ENCODE measurements around the gene LTK.

LTK gene

GRCh38 chr15:41530363-41530956, 16.8 kb upstream of the LTK start:
- DNase-seq (ENCODE audit: low spot score): no peak

- no peak for DNase-seq (ENCODE audit: low spot score)
Measured at GRCh38 chr15:41523097-41523496, 9.5 kb upstream of the LTK start.

GRCh38 chr15:41521614-41522013, 8.0 kb upstream of the LTK start:
- no peak for DNase-seq (ENCODE audit: low spot score)

- no peak for DNase-seq (ENCODE audit: low spot score)
Measured at GRCh38 chr15:41520636-41521035, 7.0 kb upstream of the LTK start.

- DNase-seq (ENCODE audit: low spot score): no peak
Measured at GRCh38 chr15:41517895-41518449, 4.3 kb upstream of the LTK start.

- peak; percentile 66 for DNase-seq (ENCODE audit: low spot score)
Measured at GRCh38 chr15:41512940-41513505, 604 bp downstream of the LTK start.

GRCh38 chr15:41512512-41512939, 1.1 kb downstream of the LTK start:
- DNase-seq (ENCODE audit: low spot score): no peak

- no peak for DNase-seq (ENCODE audit: low spot score)
Measured at GRCh38 chr15:41511899-41512369, 1.7 kb downstream of the LTK start.

- DNase-seq (ENCODE audit: low spot score): no peak
Measured at GRCh38 chr15:41511331-41511898, 2.2 kb downstream of the LTK start.

- no peak for DNase-seq (ENCODE audit: low spot score)
Measured at GRCh38 chr15:41510728-41511127, 2.9 kb downstream of the LTK start.

GRCh38 chr15:41507820-41508290, 5.8 kb downstream of the LTK start:
- no peak for DNase-seq (ENCODE audit: low spot score)

GRCh38 chr15:41506796-41507341, 6.8 kb downstream of the LTK start:
- no peak for DNase-seq (ENCODE audit: low spot score)

- no peak for DNase-seq (ENCODE audit: low spot score)
Measured at GRCh38 chr15:41505776-41506175, 7.9 kb downstream of the LTK start.

- no peak for DNase-seq (ENCODE audit: low spot score)
Measured at GRCh38 chr15:41504751-41505492, 8.7 kb downstream of the LTK start.

- no peak for DNase-seq (ENCODE audit: low spot score)
Measured at GRCh38 chr15:41503669-41504010, 10.0 kb downstream of the LTK start.

- no peak for DNase-seq (ENCODE audit: low spot score)
Measured at GRCh38 chr15:41502795-41503668, 10.6 kb downstream of the LTK start.

- no peak for DNase-seq (ENCODE audit: low spot score)
Measured at GRCh38 chr15:41501931-41502794, 11.5 kb downstream of the LTK start.

GRCh38 chr15:41501191-41501917, 12.3 kb downstream of the LTK start:
- peak; percentile 21 for DNase-seq (ENCODE audit: low spot score)

GRCh38 chr15:41499109-41499851, 14.3 kb downstream of the LTK start:
- DNase-seq (ENCODE audit: low spot score): peak; percentile 23
